NCI-H1092 (cell line): Measurements from ENCODE around the gene ARGLU1.

ENCODE experiments used
- DNase-seq: peaks from one replicate; lab custom pipeline; 2025; lab: John Stamatoyannopoulos, UW

Gene ARGLU1

DNA sequence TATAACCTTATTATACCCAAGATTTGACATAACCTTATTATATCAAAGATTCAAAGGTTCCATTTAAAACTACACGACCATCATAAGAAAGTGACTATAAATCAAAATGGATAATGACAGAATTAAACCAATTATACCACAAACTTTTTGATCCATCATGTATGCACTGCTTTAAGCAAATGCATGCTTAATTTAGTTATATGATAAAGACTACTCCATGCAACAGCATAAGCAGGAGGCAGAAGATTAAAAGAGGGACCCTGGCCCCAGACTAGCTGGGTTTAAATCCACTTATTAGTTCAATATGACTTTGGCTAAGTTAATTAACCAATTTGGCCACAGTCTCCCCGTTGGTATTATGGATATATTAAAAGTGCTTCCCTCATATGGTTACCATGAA, 43.8 kb downstream of the ARGLU1 start:
- no peak for DNase-seq

DNA sequence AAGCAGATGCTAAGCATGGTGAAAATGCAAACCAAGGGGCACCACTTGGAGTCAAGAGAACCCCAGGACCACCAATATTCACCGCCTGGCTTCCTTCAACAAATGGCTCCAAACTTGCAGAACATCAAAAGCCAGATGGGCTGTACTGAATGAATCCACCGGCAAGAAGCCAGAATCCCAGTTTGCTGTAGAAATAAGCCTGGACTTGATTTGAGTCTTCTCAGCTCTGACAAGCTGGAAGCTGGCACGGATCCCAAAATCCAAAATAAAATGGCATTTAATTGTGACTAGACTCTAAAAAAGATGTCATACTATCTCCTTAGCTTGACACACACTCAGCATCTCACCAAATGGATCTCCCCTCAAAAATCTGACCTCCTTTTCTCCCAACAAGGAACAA, 44.4 kb downstream of the ARGLU1 start:
- no peak for DNase-seq

DNA sequence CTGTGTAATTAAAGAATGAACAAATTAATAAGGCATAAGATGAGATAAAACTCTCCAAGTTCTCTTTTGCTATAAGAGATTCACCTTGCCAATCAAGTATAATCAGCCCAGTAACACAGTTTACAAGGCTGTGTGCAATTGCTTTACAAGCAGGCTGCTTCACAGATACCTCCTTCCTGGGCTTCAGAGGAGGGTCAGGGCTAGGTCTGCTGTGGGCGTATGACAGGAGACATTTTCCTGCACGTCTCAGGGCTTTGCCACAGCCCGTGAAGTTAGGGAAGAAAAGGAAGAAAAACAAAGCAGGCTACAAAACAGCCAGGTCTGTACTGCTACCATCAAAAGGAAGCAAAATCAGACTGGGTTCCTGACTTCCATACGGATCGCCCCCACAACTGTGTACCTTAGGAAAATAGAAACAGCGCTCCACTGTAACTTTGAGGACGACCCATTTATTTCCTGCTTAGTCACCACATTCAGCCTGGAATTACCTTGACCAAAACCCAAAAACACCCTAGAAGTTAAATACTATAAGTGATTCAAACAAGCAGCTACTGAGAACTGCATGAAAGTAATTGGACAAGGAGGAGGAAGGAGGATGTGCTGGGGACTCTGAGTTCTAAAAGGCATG, 44.9 kb downstream of the ARGLU1 start:
- DNase-seq, result no peak

DNA sequence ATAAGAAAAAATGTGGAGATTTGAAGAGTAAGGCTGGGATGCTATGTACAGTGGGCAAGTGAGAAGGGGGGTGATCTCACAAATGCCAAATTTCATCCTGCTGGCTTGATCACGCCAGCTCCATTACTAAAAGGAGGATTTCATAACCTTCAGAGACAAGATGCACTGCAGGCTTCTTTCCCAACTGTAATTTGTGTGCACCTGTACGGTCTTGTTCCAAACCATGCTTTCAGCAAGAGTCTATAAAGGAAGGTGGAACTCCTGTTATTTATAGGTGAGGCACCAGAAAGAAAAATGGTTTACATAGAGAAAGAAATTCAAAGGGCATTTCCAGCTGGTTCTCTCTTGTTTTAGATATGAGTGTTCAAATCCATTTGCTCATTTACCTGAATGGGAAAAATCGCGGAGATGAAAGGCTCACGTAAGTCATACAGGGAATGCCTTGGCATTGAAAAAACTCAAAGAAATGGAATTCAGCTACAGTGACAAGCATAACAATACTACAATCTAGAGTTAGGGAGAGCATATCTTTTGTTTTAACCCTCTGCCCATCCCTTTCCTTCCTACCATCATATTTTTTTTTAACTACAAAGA, 45.7 kb downstream of the ARGLU1 start:
- DNase-seq, result no peak

DNA sequence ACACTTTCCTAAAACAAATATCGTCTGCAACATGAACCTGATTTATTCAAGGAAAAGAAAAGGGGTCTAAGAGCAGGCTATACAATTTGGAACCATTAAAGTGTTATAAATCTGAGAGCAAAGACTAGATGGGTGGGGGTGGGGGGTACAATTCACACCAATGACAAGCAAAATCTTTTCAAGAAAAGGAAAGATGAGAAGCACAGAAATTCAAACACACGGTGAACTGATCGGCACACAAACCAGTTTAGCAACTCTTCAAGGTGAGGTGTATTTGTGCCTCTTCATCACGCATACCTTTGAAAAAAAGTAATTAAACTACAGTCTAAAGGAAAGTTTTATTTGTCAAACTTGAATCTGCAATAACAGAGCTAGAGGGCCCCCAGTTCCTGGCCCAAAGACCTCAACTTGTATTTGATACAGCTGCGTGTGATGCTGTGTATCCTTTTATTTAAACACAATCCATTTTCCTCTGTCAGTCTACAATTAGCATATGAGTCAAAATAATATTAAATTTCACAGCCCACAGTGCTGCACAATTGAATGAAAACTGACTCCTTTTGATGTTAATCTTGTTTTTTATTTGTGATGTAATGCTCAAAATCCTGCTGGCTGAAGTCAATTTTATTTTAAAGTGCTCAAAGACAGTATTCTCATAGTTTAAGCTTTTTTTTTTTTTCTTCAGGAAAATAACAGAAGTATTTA, 46.7 kb downstream of the ARGLU1 start:
- DNase-seq, result no peak

DNA sequence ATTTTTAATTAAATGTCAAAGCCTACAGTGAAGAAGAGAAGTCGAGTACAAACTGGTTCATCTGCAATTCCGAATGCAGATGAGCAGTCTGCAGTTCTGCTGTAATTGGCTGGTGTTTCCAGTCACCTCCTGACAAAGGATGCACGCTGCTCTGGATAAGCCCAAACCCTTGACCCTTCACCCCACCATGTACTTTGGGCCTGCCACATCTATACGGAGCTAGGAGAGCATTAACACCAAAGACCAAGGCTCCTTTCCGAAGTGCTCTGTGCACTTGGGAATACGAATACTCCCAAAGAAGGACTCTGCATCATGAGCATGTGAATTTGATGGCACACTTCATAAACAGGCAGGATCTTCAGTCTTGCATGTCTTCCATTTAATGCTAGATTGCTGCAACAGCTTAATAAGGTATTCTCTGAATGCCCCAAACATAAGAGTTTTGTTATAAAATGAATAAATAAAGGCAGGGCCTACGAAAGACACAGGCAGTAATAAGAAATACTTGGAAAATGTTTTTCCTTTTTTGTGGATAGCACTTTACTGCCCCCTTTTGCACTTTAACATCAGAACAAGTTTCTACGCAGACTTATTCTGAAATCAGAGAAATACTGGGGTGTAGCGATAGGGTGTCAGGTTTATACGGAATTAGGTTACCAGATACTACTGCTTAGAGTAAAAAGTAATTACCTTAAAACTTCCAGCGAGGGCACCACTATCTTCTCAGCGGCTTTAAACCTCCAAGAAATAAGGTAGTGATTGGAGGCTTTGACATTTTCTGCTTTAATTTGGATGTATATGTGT, 47.5 kb downstream of the ARGLU1 start:
- no peak for DNase-seq

DNA sequence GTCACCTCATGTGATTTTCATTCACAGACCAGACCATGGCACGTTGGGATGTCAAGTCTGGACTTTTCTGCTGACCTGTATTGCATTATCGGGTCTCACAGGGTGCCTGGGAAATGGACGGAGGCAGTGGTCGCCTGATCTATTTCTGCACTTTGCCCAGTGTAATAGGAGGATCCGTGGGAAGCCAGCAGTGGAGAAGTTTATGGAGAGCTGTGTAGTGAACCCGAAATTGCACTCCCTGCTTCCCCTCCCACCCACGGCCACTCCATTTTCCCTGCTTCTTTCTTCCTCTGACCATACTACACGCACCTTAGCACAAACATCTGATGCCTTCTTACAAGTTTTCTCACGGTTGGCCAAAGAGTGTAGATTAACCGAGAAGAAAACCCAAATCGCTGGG, 49.4 kb downstream of the ARGLU1 start:
- no peak for DNase-seq

DNA sequence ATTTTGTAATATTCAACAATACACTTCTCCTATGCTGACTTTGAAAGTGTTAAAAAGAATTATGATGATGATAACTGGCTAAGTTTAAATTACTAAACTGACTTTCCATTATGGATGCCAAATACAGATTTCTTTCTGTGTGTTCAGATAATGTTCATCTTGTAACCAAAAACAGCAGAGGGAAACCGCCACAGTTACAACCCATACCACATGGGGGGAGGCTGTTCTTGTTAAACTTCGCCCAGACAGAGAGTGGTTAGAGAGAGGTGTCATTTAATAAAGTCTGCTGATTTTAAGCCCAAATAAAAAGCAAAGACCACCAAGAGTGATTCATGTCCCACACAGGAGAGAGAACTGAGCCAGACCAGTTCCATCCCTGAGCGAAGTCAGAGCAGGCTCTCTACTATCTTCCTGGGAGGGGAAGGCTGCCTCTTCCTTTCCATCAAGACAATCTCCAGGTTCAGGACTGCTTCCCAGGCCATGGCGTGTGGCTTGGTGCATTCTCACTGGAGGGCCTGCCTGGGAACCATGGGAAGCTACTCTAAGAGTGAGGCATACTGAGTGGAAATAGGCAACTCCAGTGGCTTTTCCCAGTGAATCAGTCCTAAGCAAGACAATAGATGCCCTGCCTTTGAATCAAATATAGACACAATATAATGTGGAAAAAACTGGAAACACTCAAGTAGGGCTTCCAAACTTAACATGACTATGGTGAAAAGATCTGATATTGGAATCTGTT, 50.7 kb downstream of the ARGLU1 start:
- DNase-seq, result no peak

DNA sequence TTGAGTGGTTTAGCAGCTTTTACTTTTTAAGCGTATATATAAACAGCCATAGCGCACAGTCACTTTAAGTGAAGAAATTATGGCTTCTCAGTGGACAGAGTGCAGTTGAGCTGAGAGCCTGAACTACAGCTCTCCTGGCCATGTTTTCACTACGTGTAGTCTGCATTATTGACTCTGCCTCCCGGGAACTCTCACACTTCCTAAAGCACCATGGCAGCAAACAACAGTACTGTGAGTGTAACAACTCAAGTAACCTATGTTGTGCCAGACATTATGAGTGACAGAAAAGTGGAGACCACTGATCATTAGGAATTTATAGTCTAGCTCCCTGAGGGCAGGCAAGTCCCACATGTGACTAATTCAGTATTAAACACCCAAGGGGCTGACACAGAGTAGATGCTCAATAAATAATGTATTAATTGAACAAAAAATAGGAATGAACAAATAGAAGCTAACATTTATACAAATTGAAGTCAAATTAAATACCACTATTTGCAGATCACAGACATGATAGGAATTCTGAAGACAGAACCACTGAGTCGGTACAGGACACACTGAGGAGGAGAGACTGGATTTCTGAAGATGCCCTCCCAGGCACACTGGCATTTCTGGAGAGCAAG, 52.2 kb downstream of the ARGLU1 start:
- no peak for DNase-seq

DNA sequence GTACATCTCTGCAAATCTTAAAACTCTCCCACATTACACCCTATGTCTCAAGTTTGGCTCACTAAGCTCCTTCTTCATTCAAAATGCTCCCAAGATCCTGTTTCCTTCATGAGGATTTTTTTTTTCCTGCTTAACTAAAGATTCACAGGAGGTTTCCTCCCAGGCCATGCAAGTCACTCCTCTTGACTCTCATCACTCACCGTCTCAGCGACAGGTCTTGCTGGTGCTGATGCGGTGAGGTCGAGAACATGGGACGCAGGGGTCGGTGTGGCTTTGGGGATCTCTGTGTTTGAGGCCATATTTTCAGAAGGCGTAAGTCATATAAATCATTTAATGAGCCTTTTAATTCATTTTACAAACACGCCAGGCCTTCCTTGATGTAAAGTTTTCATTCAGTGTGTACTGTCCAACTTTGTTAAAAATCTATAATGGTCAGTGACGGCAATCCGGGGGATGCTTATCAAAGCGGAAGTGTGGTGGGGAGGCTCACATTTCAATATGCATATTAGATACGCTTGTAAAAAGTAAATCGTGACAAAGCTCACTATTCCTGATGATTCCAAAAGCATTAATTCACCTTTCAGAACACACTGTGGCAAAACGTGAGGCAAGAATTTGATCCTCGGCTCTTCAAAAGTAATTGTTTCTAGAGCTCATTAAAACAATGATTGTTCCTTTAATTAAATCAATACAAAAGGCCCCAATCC, 52.9 kb downstream of the ARGLU1 start:
- DNase-seq, result no peak

DNA sequence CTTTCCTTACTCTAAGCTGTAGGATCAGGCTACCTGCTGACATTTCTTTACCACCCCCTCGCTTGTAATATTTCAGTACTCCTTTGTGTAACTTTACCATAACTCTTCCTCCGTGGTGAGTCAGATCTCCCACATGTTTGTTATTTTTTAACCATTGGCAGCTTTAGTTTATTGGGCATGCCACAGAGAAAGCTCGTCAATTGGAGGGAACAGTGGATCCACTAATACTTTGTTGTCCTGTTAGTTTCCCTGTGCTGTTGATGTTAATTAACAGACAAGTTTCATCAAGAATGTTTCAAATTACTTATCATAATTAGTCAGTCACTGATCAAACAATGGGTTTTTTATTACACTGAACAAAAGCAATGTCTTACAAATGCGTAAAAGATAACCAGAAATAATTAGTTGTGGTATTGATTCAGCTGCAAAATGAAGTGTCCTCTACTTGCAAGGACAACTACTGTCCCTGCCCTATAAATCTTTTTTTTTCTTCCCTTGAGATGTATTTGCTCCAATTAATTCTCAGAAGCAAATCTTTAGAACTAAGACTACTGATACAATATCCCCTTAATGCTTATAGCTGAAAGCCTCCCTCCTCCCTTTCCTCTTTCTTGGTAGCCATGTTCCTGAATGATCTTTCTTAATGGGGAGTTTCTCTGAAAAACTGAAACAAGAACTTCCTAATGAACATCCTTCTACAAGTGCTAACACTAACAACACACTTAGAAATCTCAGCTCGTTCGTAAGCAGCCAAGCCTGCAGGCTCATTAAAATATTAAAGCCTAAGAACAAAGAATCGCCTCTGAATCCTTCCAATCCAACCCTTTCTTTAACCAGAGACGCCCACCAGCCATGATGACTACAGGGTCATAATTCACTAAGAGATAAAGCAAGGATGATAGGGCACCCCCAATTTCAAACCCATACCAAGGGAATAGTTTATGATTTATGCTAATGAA, 54.6 kb downstream of the ARGLU1 start:
- no peak for DNase-seq

DNA sequence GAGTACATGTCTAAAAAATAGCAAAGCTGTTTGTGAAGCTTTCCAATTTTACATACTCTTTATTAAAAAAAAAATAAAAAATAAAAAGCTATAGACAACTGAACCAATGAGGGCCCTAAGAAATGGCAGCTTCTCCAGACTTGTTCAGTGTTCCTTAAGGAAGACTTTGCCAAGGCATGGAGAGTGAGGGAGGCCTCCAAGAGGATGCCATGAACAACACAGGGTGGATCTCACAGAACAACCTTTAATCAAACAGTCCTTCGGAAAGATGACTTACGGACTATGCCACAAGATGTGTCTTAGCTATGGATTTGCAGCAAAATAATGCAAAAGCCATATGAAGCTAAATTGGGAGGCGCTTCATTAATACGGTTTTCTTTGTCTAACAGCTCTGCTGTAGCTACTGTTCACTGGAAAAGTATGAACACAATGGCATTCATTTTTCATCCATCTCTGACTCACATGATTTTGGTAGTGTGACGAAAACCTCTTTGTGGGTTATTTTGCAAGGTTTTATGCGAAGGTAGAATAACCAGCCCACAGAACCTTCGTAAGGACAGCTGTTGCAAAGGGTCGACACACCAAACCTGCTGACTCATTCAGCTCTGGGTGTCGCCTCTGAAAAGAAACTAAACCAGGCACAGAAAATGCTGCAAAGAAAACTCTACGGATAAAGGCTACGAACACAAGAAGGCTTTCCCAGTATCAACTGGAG, 60.2 kb downstream of the ARGLU1 start:
- no peak for DNase-seq

DNA sequence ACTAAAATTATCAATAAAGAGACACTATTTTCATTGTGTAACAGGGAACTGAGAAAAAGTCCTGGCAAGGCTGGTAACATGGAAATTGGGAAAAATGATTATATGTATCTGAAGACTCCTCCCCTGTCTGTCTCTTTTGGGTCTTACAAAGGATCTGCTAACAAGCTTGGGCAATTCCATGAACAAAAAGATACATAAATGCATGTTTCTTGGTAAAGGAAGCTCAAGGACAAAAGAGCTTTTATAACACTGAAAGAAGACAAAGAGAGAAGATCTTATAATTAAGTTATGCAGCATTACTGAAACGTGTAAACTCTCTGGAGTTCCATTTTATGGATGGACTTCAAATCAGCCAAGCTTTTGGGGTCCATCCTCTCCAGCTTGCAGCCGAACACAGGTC, 61.7 kb downstream of the ARGLU1 start:
- DNase-seq, result no peak

DNA sequence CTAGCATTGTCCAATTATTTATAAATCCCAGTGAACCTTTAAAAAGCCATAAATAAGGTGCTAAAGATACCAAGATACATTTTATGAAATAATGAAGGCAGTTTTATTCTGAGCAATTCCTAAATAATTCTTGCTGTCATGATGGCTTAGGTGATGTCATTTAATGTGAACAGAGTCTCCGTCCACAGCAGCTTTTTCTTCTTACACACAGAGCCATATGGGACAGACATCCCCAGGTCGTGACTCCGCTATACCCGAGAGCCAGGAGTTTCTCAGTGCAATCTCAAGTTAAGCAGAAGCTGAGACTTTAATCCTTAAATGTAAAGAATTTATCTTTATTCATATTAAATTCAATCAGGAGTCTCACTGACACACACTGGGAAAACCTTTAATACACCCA, 62.2 kb downstream of the ARGLU1 start:
- DNase-seq, result no peak

DNA sequence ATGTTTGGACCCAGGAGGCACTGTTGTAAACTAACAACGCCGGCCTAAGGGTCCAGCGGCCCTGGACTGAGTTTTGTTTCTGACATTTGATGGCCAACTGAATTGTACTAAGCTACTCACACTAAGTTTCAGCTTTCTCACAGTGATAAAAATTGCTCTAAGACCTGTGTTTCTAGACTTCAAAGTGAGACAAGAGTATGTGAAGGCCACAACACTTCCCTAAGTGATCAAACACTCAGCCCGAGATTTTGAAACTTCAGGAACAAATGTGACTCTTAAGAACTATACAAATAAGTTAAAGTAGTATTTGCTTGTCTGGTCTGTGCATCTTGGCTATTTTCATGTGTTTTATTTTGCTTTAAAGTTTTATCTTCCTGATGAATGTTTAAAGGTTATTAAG, 62.6 kb downstream of the ARGLU1 start:
- no peak for DNase-seq

DNA sequence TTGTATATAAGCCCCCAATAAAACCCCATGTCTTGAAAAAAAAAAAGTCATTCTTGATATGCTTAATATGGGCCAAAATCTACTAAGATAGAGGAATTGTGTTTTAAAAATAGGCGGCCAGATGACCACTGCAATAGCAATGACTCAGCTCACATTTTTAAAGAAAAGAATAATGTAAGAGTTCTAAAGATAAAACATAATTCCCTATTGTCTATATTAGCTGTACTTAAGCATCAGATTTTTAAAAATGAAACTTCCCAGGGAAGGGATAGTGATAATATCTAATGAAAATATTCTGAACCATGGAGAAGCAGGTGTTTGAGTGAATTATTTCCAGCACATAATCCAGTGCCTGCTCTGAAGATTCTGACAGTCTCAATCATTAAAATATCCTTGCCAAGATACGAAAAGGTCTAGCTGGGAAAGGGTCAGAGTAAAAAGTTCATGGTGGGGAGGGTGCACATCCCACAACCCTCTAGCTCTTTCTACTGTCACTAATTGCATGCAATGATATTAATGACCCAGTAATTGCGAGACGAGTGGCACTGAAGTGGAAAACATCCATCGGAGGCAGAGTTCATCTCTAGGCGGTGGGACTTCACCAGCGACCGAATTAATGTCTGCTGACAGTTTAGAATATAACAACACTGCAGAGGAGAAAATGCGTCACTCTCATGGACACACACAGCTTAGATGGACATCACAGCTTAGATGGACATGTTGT, 64.0 kb downstream of the ARGLU1 start:
- no peak for DNase-seq

DNA sequence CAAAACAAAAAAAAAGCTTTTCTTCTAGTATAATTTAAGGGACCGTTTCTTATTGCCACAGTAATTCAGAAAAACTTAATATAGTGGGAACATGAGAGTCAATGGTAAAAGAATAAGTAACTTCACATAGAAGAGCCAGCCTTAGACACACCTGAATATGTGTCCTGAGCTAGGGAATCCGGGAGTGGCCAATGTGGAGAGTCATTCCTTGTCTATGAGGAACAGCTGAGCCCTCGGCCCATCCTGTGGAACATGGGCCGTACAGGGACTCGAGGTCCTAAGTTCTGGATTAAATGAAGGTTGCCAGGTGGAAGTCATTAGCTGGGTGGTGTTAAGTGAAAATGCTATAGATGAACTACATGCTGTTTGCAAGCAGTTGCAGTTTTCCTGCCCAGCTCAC, 64.7 kb downstream of the ARGLU1 start:
- DNase-seq, result no peak

DNA sequence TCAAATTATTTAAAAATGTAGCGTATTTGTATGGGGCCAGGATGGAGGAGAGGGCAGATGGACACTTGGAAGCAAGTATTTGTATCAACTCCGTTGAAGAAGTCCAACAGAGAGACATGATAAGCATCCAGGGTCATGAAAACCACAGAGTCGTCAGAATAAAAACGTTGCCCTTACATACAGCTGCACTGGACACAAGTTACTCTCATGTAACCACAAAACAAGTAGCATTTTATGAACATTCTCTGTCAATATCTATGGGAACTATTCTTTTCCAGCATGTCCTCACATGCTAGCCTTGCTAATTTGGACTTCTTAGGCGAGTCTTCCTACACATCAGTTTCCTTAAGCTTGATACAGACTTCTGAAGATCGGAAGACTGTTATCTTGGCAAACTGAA, 67.5 kb downstream of the ARGLU1 start:
- DNase-seq, result no peak

DNA sequence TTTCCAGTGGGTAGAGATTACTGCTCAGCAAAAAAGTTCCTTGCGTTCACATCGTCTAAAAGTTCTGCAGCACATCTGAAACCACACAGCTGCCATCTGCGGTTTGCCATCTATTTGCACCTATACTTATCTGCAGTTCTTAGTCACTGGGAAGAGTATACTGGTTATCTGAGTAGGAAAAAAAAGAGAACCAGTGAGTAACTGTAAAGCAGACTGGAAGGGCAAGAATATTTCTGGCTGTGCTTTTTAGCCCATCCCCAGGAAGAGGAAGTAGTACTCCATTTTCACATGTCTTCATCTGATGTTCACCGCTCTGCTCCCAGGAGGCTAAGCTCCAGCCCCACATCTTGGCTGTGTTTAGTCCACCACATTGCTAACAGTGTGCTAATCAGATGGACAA, 68.0 kb downstream of the ARGLU1 start:
- no peak for DNase-seq
